Neural cell (in vitro differentiated cells): ENCODE results near the gene ABHD12B. TPM values are rescaled to one million over a fixed set of nuclear protein-coding genes. Genes with fewer than 3 reads are reported as not detected.

Source experiments
- H2AFZ ChIP-seq: fragments of 200-600, 300-800 bp; sonication (generic), shearing (Covaris generic); 2 replicates; pipeline ENCODE4 v1.6.0; 2014; ENCODE audit warnings: low read depth, mild to moderate bottlenecking, antibody characterized with exemption, low read length, moderate library complexity
- H3F3A ChIP-seq: fragments of 200-600 bp; shearing (Covaris generic); 2 replicates; pipeline ENCODE4 v1.6.1; 2016; ENCODE audit warnings: mild to moderate bottlenecking, moderate library complexity, mixed read lengths, antibody characterized with exemption, low read length; ENCODE audit not compliant: insufficient read depth, poor library complexity, severe bottlenecking
- H3K27ac ChIP-seq: fragments of 200-600, 300-800 bp; sonication (generic), shearing (Covaris generic); 2 replicates; pipeline ENCODE4 v1.5.1; 2014; ENCODE audit warnings: mild to moderate bottlenecking, low read length, moderate library complexity
- H3K27me3 ChIP-seq: fragments of 300-800, 200-600 bp; sonication (generic), shearing (Covaris generic); 2 replicates; pipeline ENCODE4 v1.6.0; 2014; ENCODE audit warnings: mild to moderate bottlenecking, low read depth, low read length, moderate library complexity; ENCODE audit not compliant: insufficient read depth
- H3K36me3 ChIP-seq: fragments of 300-800, 200-600 bp; sonication (generic), shearing (Covaris generic); 2 replicates; pipeline ENCODE4 v1.5.1; 2014; ENCODE audit warnings: mild to moderate bottlenecking, antibody characterized with exemption, low read length, moderate library complexity; ENCODE audit not compliant: insufficient read depth
- H3K4me2 ChIP-seq: fragments of 300-800, 200-600 bp; sonication (generic), shearing (Covaris generic); 2 replicates; pipeline ENCODE4 v1.6.0; 2014; ENCODE audit warnings: mild to moderate bottlenecking, low read length
- H3K4me3 ChIP-seq: fragments of 300-800, 200-600 bp; sonication (generic), shearing (Covaris generic); 2 replicates; pipeline ENCODE4 v1.5.1; 2014; ENCODE audit warnings: mild to moderate bottlenecking, low read length, moderate library complexity
- H3K79me2 ChIP-seq: fragments of 200-600 bp; shearing (Covaris generic); replicated peaks from 2 replicates; pipeline ENCODE4 v1.6.0; 2014; ENCODE audit warnings: mild to moderate bottlenecking, low read length, moderate library complexity; ENCODE audit not compliant: insufficient read depth
- H3K9ac ChIP-seq: fragments of 300-800, 200-600 bp; sonication (generic), shearing (Covaris generic); 2 replicates; pipeline ENCODE4 v1.6.1; 2016; ENCODE audit warnings: mild to moderate bottlenecking, low read length, mixed read lengths
- H3K9me2 ChIP-seq: fragments of 200-600 bp; shearing (Covaris generic); 2 replicates; pipeline ENCODE4 v1.6.1; 2016; ENCODE audit warnings: mild to moderate bottlenecking, low read length, mixed read lengths; ENCODE audit not compliant: insufficient read depth
- H3K9me3 ChIP-seq: fragments of 200-600, 300-800 bp; sonication (generic), shearing (Covaris generic); 2 replicates; pipeline ENCODE4 v1.6.1; 2016; ENCODE audit warnings: mild to moderate bottlenecking, mixed run types, low read length, moderate library complexity, mixed read lengths
- H4K20me1 ChIP-seq: fragments of 200-600 bp; shearing (Covaris generic); 2 replicates; pipeline ENCODE4 v1.6.1; 2016; ENCODE audit warnings: mild to moderate bottlenecking, mixed run types; ENCODE audit not compliant: insufficient read depth
- MXI1 ChIP-seq: fragments of 450-650 bp; conservative IDR thresholded peaks from 2 replicates; pipeline ENCODE4 v1.6.1; 2014; ENCODE audit warnings: antibody characterized with exemption, mild to moderate bottlenecking; ENCODE audit not compliant: poor library complexity, severe bottlenecking
- POLR2AphosphoS5 ChIP-seq: IDR thresholded peaks from 2 replicates; pipeline ENCODE4 v1.6.1; 2012
- RAD21 ChIP-seq: fragments of 450-650 bp; conservative IDR thresholded peaks from 2 replicates; pipeline ENCODE4 v1.6.1; 2014; ENCODE audit warnings: antibody characterized with exemption, mild to moderate bottlenecking, moderate library complexity
- REST ChIP-seq: IDR thresholded peaks from 2 replicates; pipeline ENCODE4 v1.6.1; 2012; ENCODE audit warnings: borderline replicate concordance
- SMC3 ChIP-seq: fragments of 450-650 bp; conservative IDR thresholded peaks from 2 replicates; pipeline ENCODE4 v1.6.1; 2014; ENCODE audit warnings: antibody characterized with exemption, mild to moderate bottlenecking, moderate library complexity; ENCODE audit not compliant: poor library complexity
- TAF1 ChIP-seq: IDR thresholded peaks from 2 replicates; pipeline ENCODE4 v1.6.1; 2012; ENCODE audit warnings: low read depth
- polyA plus RNA-seq: library from polyadenylated mRNA; depleted of rRNA; stranded (reverse); fragments of >200 nt; gene quantifications from 2 replicates; pipeline ENCODE4 v1.2.3, GENCODE V29; 2014
- TF ChIP-seq, protein P1 (sequence below): fragments of 450-650 bp; IDR thresholded peaks from 2 replicates; pipeline ENCODE4 v1.5.1; 2014; ENCODE audit warnings: antibody characterized with exemption, mild to moderate bottlenecking, moderate library complexity; ENCODE audit not compliant: poor library complexity, severe bottlenecking

Gene ABHD12B
- polyA plus RNA-seq, 1 donor from 2014 or later, result not detected

DNA sequence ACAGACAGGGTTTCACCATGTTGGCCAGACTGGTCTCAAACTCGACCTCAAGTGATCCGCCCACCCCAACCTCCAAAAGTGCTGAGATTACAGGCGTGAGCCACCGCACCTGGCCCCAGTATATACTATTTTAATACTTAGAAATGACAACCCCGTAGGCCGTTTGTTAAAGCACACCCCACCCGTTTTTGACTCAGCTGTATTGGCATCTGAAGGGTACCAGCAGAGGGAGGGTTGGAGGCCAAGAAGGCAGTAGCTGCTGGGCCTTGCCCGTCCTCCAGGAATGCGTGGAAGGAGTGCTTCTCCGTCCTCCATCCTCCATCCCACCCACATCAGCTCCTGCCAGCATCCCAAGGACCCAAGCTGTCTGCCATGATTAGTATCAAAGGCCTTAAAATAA lies 34.6 kb upstream of the ABHD12B start:
- Histone ChIP-seq H3K36me3 (no peaks in the 10 kb centered on the region), H3K27me3 (no peaks in the 10 kb centered on the region), H3K9ac (no peak overlapping the region), H3K4me3 (no peak overlapping the region), H3K4me2 (no peak overlapping the region), H4K20me1 (no peaks in the 10 kb centered on the region), H2AFZ (no peak overlapping the region), H3K27ac (no peak overlapping the region), H3F3A (no peaks in the 10 kb centered on the region), H3K9me3 (no peaks in the 10 kb centered on the region), H3K9me2 (no peaks in the 10 kb centered on the region), H3K79me2 (no peaks in the 10 kb centered on the region)
- TF ChIP-seq, protein P1, sequence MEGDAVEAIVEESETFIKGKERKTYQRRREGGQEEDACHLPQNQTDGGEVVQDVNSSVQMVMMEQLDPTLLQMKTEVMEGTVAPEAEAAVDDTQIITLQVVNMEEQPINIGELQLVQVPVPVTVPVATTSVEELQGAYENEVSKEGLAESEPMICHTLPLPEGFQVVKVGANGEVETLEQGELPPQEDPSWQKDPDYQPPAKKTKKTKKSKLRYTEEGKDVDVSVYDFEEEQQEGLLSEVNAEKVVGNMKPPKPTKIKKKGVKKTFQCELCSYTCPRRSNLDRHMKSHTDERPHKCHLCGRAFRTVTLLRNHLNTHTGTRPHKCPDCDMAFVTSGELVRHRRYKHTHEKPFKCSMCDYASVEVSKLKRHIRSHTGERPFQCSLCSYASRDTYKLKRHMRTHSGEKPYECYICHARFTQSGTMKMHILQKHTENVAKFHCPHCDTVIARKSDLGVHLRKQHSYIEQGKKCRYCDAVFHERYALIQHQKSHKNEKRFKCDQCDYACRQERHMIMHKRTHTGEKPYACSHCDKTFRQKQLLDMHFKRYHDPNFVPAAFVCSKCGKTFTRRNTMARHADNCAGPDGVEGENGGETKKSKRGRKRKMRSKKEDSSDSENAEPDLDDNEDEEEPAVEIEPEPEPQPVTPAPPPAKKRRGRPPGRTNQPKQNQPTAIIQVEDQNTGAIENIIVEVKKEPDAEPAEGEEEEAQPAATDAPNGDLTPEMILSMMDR, result no peak
- TF ChIP-seq POLR2AphosphoS5, result no peak
- TF ChIP-seq SMC3, result no peak

- Histone ChIP-seq H3K27ac (no peak overlapping the region), H3K27me3 (no peaks in the 10 kb centered on the region), H3K9me3 (no peaks in the 10 kb centered on the region), H4K20me1 (no peaks in the 10 kb centered on the region), H2AFZ (no peak overlapping the region), H3K4me3 (no peak overlapping the region), H3K4me2 (no peak overlapping the region), H3K36me3 (no peaks in the 10 kb centered on the region), H3K9ac (no peak overlapping the region), H3K9me2 (no peaks in the 10 kb centered on the region), H3K79me2 (no peaks in the 10 kb centered on the region), H3F3A (no peaks in the 10 kb centered on the region)
- TF ChIP-seq RAD21 (no peak), REST (no peak), TAF1 (no peak), MXI1 (no peak)
- TF ChIP-seq, protein P1, result no peak
These were observed 33.9 kb upstream of the ABHD12B start for GRCh38 chr14:50837850-50838470.
